ENCODE measurements around the gene MCCD1. TPM values are rescaled to one million over a fixed set of nuclear protein-coding genes. Genes with fewer than 3 reads are reported as not detected.
A peak's percentile ranks its signal among the peaks of the same experiment; 100 is the strongest.
"Not testable (repeated sequence)": the region's sequence is repeated elsewhere in the genome, so short reads cannot be mapped to it uniquely, and the experiment has no call there.

The MCCD1 gene
- total and polyA plus RNA-seq, 2 experiments from 2014 or later: not detected

DNA sequence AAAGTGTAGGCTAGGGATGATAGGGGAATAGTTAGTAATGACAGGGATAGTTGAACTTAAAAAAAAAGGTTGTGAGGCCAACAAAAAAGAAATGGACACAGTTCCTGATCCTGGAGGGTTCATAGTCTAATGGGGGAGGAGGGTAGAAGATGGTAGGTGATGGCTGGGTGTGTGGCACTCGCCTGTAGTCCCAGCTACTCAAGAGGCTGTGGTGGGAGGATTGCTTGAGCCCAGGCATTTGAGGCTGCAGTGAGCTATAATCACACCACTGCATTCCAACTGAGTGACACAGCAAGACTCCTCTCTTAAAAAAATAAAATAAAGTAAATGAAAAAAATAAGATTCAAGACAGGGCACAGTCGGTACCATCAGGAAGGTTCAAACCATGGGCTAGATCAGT is 33.2 kb upstream of the MCCD1 start:
- H3K27ac Mint-ChIP-seq: no peak overlapping the region
- DNase-seq (ENCODE audit: low spot score) (no peak), ATAC-seq (no peak)
- H2AFZ ChIP-seq: no peak overlapping the region
- no peak overlapping the region for H3K27ac ChIP-seq (ENCODE audit: low read depth)
- no peaks in the 10 kb centered on the region for H3K36me3 ChIP-seq (ENCODE audit: insufficient read depth)
- H3K4me3 ChIP-seq: peak overlapping the region; percentile 91
- H3K27me3 ChIP-seq (ENCODE audit: insufficient read depth): peaks cover 38% of the 10 kb centered on the region
- no peaks in the 10 kb centered on the region; the same call in 2 of the 3 replicates for H3K9me3 Mint-ChIP-seq
- H3K9me2 ChIP-seq (ENCODE audit: insufficient read depth): no peaks in the 10 kb centered on the region
- no peaks in the 10 kb centered on the region for H3K36me3 Mint-ChIP-seq (ENCODE audit: low read depth)
- H4K20me1 ChIP-seq (replicated peaks; ENCODE audit: insufficient read depth): no peaks in the 10 kb centered on the region
- H3K4me1 ChIP-seq (ENCODE audit: insufficient read depth): peaks cover 19% of the 10 kb centered on the region
- no peaks in the 10 kb centered on the region for H3F3A ChIP-seq (replicated peaks; ENCODE audit: low read depth)
- H3K4me1 Mint-ChIP-seq: peaks cover 42% of the 10 kb centered on the region
- peak overlapping the region; percentile 92 for H3K4me2 ChIP-seq
- peak overlapping the region; percentile 90 for H3K4me3 Mint-ChIP-seq
- peaks cover 1% of the 10 kb centered on the region for H3K79me2 ChIP-seq (replicated peaks; ENCODE audit: insufficient read depth)
- TF ChIP-seq ZNF331 (CRISPR knock-in tag; IDR thresholded peaks at IDR 0.05; ENCODE audit: low read depth) (no peak), ETS1 (IDR thresholded peaks at IDR 0.05) (no peak), POLR2AphosphoS5 (IDR thresholded peaks at IDR 0.05; ENCODE audit: low read depth) (no peak), CREB1 (CRISPR knock-in tag; IDR thresholded peaks at IDR 0.05; ENCODE audit: low read depth) (no peak), ZNF114 (CRISPR knock-in tag; IDR thresholded peaks at IDR 0.05) (no peak), JUNB (IDR thresholded peaks at IDR 0.05; ENCODE audit: unreplicated experiment) (no peak), STAT1 (IDR thresholded peaks at IDR 0.05; ENCODE audit: unreplicated experiment) (no peak), EZH2 (IDR thresholded peaks at IDR 0.05; ENCODE audit: low read depth, unreplicated experiment) (no peak), NANOG (IDR thresholded peaks at IDR 0.05; ENCODE audit: borderline replicate concordance) (no peak)
- TF ChIP-seq, protein P1, sequence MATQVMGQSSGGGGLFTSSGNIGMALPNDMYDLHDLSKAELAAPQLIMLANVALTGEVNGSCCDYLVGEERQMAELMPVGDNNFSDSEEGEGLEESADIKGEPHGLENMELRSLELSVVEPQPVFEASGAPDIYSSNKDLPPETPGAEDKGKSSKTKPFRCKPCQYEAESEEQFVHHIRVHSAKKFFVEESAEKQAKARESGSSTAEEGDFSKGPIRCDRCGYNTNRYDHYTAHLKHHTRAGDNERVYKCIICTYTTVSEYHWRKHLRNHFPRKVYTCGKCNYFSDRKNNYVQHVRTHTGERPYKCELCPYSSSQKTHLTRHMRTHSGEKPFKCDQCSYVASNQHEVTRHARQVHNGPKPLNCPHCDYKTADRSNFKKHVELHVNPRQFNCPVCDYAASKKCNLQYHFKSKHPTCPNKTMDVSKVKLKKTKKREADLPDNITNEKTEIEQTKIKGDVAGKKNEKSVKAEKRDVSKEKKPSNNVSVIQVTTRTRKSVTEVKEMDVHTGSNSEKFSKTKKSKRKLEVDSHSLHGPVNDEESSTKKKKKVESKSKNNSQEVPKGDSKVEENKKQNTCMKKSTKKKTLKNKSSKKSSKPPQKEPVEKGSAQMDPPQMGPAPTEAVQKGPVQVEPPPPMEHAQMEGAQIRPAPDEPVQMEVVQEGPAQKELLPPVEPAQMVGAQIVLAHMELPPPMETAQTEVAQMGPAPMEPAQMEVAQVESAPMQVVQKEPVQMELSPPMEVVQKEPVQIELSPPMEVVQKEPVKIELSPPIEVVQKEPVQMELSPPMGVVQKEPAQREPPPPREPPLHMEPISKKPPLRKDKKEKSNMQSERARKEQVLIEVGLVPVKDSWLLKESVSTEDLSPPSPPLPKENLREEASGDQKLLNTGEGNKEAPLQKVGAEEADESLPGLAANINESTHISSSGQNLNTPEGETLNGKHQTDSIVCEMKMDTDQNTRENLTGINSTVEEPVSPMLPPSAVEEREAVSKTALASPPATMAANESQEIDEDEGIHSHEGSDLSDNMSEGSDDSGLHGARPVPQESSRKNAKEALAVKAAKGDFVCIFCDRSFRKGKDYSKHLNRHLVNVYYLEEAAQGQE (IDR thresholded peaks at IDR 0.05; ENCODE audit: unreplicated experiment): no peak
- peaks cover 30% of the 10 kb centered on the region for H3K27me3 Mint-ChIP-seq (ENCODE audit: insufficient read depth, low read depth, poor library complexity)

DNA sequence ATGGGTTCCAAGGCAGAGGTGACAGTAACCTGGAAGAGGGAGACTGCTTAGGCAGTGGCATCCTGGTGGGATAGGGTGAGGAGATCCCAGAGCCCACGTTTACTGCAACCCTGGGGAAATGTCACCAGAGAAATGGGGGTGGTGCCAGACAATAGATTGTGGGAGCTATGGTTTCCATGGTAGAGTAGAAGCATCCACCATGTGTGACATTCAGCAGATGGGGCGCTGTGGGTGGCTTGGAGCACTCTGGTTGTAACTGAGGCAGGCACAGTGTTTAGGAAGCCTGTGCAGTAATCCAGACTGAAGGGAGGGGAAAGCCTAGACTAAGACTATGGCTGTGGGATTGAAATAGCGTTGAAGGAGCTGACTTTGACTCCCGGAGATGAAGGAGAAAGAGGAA is 31.9 kb upstream of the MCCD1 start:
- peak overlapping the region; percentile 91 for H3K4me3 Mint-ChIP-seq
- H3K9me2 ChIP-seq (ENCODE audit: insufficient read depth); DNase-seq (ENCODE audit: low spot score); H3K36me3 Mint-ChIP-seq (ENCODE audit: low read depth); H3K36me3 ChIP-seq (ENCODE audit: insufficient read depth); H2AFZ ChIP-seq; H3K9me3 Mint-ChIP-seq; H3F3A ChIP-seq (replicated peaks; ENCODE audit: low read depth); H4K20me1 ChIP-seq (replicated peaks; ENCODE audit: insufficient read depth); ATAC-seq; H3K27ac ChIP-seq (ENCODE audit: low read depth); H3K27ac Mint-ChIP-seq: not testable (repeated sequence)
- Histone ChIP-seq H3K4me1 (ENCODE audit: insufficient read depth) (peaks cover 22% of the 10 kb centered on the region), H3K27me3 (ENCODE audit: insufficient read depth) (peaks cover 38% of the 10 kb centered on the region), H3K79me2 (replicated peaks; ENCODE audit: insufficient read depth) (peaks cover 14% of the 10 kb centered on the region), H3K4me3 (peak overlapping the region; percentile 80; the same call in 1 of the 2 replicates), H3K4me2 (peak overlapping the region; percentile 79)
- peaks cover 45% of the 10 kb centered on the region for H3K4me1 Mint-ChIP-seq
- H3K27me3 Mint-ChIP-seq (ENCODE audit: insufficient read depth, low read depth, poor library complexity): peaks cover 30% of the 10 kb centered on the region

Data from GM23338 (cell line).